OCI-LY1 (cell line): ENCODE results near the gene SAMD13.

Experiments
- CTCF ChIP-seq: fragments of 200-600 bp; sonication (generic), shearing (Covaris generic); IDR thresholded peaks from 2 replicates; pipeline ENCODE4 v1.5.1; 2017; ENCODE audit warnings: mild to moderate bottlenecking, antibody characterized with exemption, low read length, moderate library complexity, mixed read lengths
- EZH2 ChIP-seq: fragments of 200-600 bp; sonication (generic), shearing (Covaris generic); IDR thresholded peaks from 2 replicates; pipeline ENCODE4 v1.8.0; 2017; ENCODE audit warnings: borderline replicate concordance, mixed run types, mild to moderate bottlenecking, antibody characterized with exemption, low read length, moderate library complexity, mixed read lengths

DNA sequence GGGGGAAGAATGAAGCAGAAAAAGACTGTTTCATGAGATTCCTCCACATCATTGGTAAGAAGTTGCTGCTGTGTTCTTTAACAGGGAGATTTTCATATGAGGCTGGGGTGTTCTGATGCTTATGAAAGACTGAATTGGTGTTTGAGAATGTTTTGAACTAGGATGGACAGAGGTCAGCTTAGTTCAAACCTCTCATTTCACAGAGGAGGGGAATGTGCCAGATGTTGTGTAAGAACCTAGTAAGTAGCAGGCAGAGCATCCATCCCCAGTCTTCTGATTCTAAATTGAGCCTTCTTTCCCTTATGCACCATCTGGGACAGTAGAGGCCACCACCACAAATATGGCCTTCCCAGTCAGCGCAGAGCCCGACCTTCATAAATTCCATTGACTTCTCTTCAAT, 43.7 kb downstream of the SAMD13 start:
- TF ChIP-seq CTCF (no peak), EZH2 (no peak)
